H9 (cell line): ENCODE results near the gene KCMF1. TPM values are rescaled to one million over a fixed set of nuclear protein-coding genes. Genes with fewer than 3 reads are reported as not detected.

ENCODE experiments used
- DNase-seq: peaks from one replicate; pipeline ENCODE4 v3.0.0-alpha.2; 2017
- H2AFZ ChIP-seq: one replicate; pipeline ENCODE4 v1.6.1; 2013; ENCODE audit warnings: mild to moderate bottlenecking, low read length, control low read depth, moderate library complexity
- H2AK5ac ChIP-seq: 2 replicates; pipeline ENCODE4 v1.6.1; 2013; ENCODE audit warnings: low read length, control low read depth, mixed read lengths; ENCODE audit not compliant: insufficient read length
- H2BK120ac ChIP-seq: one replicate; pipeline ENCODE4 v1.6.1; 2013; ENCODE audit warnings: low read depth, mild to moderate bottlenecking, low read length, control low read depth, inconsistent platforms; ENCODE audit not compliant: poor library complexity, severe bottlenecking
- H2BK12ac ChIP-seq: 2 replicates; pipeline ENCODE4 v1.6.1; 2013; ENCODE audit warnings: low read length, control low read depth, mixed read lengths, low read depth; ENCODE audit not compliant: insufficient read length
- H2BK15ac ChIP-seq: 2 replicates; pipeline ENCODE4 v1.6.1; 2013; ENCODE audit warnings: low read depth, low read length, control low read depth
- H2BK20ac ChIP-seq: one replicate; pipeline ENCODE4 v1.6.1; 2013; ENCODE audit warnings: low read depth, mild to moderate bottlenecking, low read length, control low read depth, inconsistent platforms; ENCODE audit not compliant: poor library complexity, severe bottlenecking
- H2BK5ac ChIP-seq: 2 replicates; pipeline ENCODE4 v1.6.1; 2013; ENCODE audit warnings: low read length, control low read depth, mixed read lengths; ENCODE audit not compliant: insufficient read length
- H3K14ac ChIP-seq: 2 replicates; pipeline ENCODE4 v1.6.1; 2013; ENCODE audit warnings: low read length, control low read depth; ENCODE audit not compliant: insufficient read depth
- H3K18ac ChIP-seq: 2 replicates; pipeline ENCODE4 v1.6.1; 2013; ENCODE audit warnings: low read depth, mild to moderate bottlenecking, mixed read lengths, low read length, control low read depth; ENCODE audit not compliant: insufficient read length
- H3K23ac ChIP-seq: 2 replicates; pipeline ENCODE4 v1.6.1; 2013; ENCODE audit warnings: low read length, control low read depth, mixed read lengths, low read depth; ENCODE audit not compliant: insufficient read length
- H3K23me2 ChIP-seq: 2 replicates; pipeline ENCODE4 v1.6.1; 2013; ENCODE audit warnings: low read depth, mild to moderate bottlenecking, mixed read lengths, low read length, control low read depth; ENCODE audit not compliant: insufficient read length, poor library complexity, severe bottlenecking
- H3K27ac ChIP-seq: 2 replicates; pipeline ENCODE4 v1.5.1; 2013; ENCODE audit warnings: low read length, control low read depth, mixed read lengths, low read depth; ENCODE audit not compliant: insufficient read length
- H3K27me3 ChIP-seq: 2 replicates; pipeline ENCODE4 v1.6.1; 2013; ENCODE audit warnings: low read length, control low read depth, inconsistent platforms; ENCODE audit not compliant: insufficient read depth
- H3K4ac ChIP-seq: 2 replicates; pipeline ENCODE4 v1.6.1; 2013; ENCODE audit warnings: low read depth, mild to moderate bottlenecking, control low read depth, inconsistent platforms, low read length, moderate library complexity
- H3K4me1 ChIP-seq: 2 replicates; pipeline ENCODE4 v1.6.1; 2013; ENCODE audit warnings: low read length, control low read depth, inconsistent platforms; ENCODE audit not compliant: insufficient read depth
- H3K4me2 ChIP-seq: 2 replicates; pipeline ENCODE4 v1.6.1; 2013; ENCODE audit warnings: low read length, control low read depth, mixed read lengths; ENCODE audit not compliant: insufficient read length, insufficient read depth
- H3K56ac ChIP-seq: 2 replicates; pipeline ENCODE4 v1.6.1; 2013; ENCODE audit warnings: low read depth, mild to moderate bottlenecking, mixed read lengths, low read length, control low read depth; ENCODE audit not compliant: insufficient read length
- H3K79me1 ChIP-seq: 2 replicates; pipeline ENCODE4 v1.6.1; 2013; ENCODE audit warnings: low read depth, mild to moderate bottlenecking, moderate library complexity, low read length, control low read depth, inconsistent platforms; ENCODE audit not compliant: insufficient read depth, poor library complexity, severe bottlenecking
- H3K79me2 ChIP-seq: 2 replicates; pipeline ENCODE4 v1.6.1; 2013; ENCODE audit warnings: low read length, control low read depth, inconsistent platforms; ENCODE audit not compliant: insufficient read depth
- H3K9ac ChIP-seq: 2 replicates; pipeline ENCODE4 v1.6.1; 2013; ENCODE audit warnings: low read length, control low read depth, mixed read lengths; ENCODE audit not compliant: insufficient read length; ENCODE audit errors: extremely low read depth
- H3K9me3 ChIP-seq: one replicate; pipeline ENCODE4 v1.6.1; 2013; ENCODE audit warnings: low read depth, low read length, inconsistent platforms; ENCODE audit not compliant: control insufficient read depth
- H3T11ph ChIP-seq: one replicate; pipeline ENCODE4 v1.6.1; 2013; ENCODE audit warnings: mild to moderate bottlenecking, low read length, control low read depth, inconsistent platforms
- H4K20me1 ChIP-seq: one replicate; pipeline ENCODE4 v1.6.1; 2013; ENCODE audit not compliant: control insufficient read depth, insufficient read length, insufficient read depth
- H4K5ac ChIP-seq: 2 replicates; pipeline ENCODE4 v1.6.1; 2013; ENCODE audit warnings: low read depth, mild to moderate bottlenecking, mixed read lengths, low read length, control low read depth; ENCODE audit not compliant: insufficient read length
- H4K8ac ChIP-seq: replicated peaks from 2 replicates; pipeline ENCODE4 v1.6.1; 2013; ENCODE audit warnings: low read length, control low read depth, mixed read lengths, low read depth; ENCODE audit not compliant: insufficient read length
- H4K91ac ChIP-seq: 2 replicates; pipeline ENCODE4 v1.6.1; 2013; ENCODE audit warnings: low read depth, mild to moderate bottlenecking, moderate library complexity, mixed read lengths, low read length, control low read depth; ENCODE audit not compliant: insufficient read length
- H3K27ac Mint-ChIP-seq, 3 experiments: 2 replicates in 2 of 3; 3 replicates in 1 of 3; pipeline ENCODE4 v1.8.0; 2020 to 2021; ENCODE audit warnings: mixed read lengths in 3 of 3, mild to moderate bottlenecking in 1 of 3, moderate library complexity in 1 of 3
- H3K27me3 Mint-ChIP-seq: 2 replicates; pipeline ENCODE4 v1.8.0; 2021; ENCODE audit warnings: low read depth, mild to moderate bottlenecking, moderate library complexity, mixed read lengths
- H3K36me3 Mint-ChIP-seq, 3 experiments: 2 replicates in 2 of 3; 3 replicates in 1 of 3; pipeline ENCODE4 v1.8.0; 2020 to 2021; ENCODE audit warnings: low read depth in 3 of 3, mixed read lengths in 3 of 3; ENCODE audit not compliant: insufficient read depth in 1 of 3
- H3K4me1 Mint-ChIP-seq, 2 experiments: 2 replicates each; pipeline ENCODE4 v1.8.0; 2020; ENCODE audit warnings: mixed read lengths in 2 of 2
- H3K4me3 Mint-ChIP-seq, 2 experiments: 2 replicates in 1 of 2; 3 replicates in 1 of 2; pipeline ENCODE4 v1.8.0; 2020 to 2021; ENCODE audit warnings: mild to moderate bottlenecking in 2 of 2, mixed read lengths in 2 of 2, moderate library complexity in 1 of 2
- H3K9me3 Mint-ChIP-seq, 2 experiments: 2 replicates in 1 of 2; 3 replicates in 1 of 2; pipeline ENCODE4 v1.8.0; 2020; ENCODE audit warnings: mild to moderate bottlenecking in 2 of 2, mixed read lengths in 2 of 2, moderate library complexity in 1 of 2
- CTCF ChIP-seq: fragments of 200-600 bp; sonication (generic); conservative IDR thresholded peaks from 3 replicates; pipeline ENCODE4 v1.8.0; 2021; ENCODE audit warnings: antibody characterized with exemption, mild to moderate bottlenecking
- WGBS: extraction: QIAGEN DNeasy Blood & Tissue Kit; methylation state at CpG from one replicate; pipeline ENCODE4 v1.1.7; 2013; ENCODE audit warnings: missing lambda C conversion rate, low lambda C conversion rate, mixed read lengths; ENCODE audit not compliant: insufficient read length; ENCODE audit errors: extremely low coverage; 5-methylcytosine and 5-hydroxymethylcytosine counted together
- total RNA-seq: library from RNA; stranded (reverse); gene quantifications from 2 replicates; pipeline ENCODE4 v1.2.1, GENCODE V29; 2021

Gene KCMF1
- total RNA-seq, 1 experiment from 2014 or later = 113 TPM

- Mint-ChIP-seq H3K4me3 (no peak overlapping the region), H3K27me3 (peaks cover 19% of the 10 kb centered on the region), H3K27ac (no peak overlapping the region), H3K9me3 (peaks cover 15 to 18% of the 10 kb centered on the region in 2 experiments), H3K4me1 (peaks cover 26 to 29% of the 10 kb centered on the region in 2 experiments), H3K36me3 (peaks cover 0 to 18% (median 7%) of the 10 kb centered on the region in 3 experiments; a peak in 5 of 7 replicates)
- Histone ChIP-seq H3K9me3 (no peaks in the 10 kb centered on the region), H3K4ac (no peak overlapping the region), H2BK20ac (no peak overlapping the region), H3K23me2 (peaks cover 4% of the 10 kb centered on the region), H4K91ac (no peak overlapping the region), H3K4me2 (no peak overlapping the region), H2BK12ac (no peak overlapping the region), H2BK120ac (no peak overlapping the region), H3K27ac (no peak overlapping the region), H3K79me2 (no peaks in the 10 kb centered on the region), H3T11ph (no peak overlapping the region), H3K56ac (no peak overlapping the region), H3K79me1 (no peaks in the 10 kb centered on the region), H3K27me3 (no peaks in the 10 kb centered on the region), H4K20me1 (no peaks in the 10 kb centered on the region), H2BK15ac (no peak overlapping the region), H2AFZ (no peak overlapping the region), H3K23ac (no peak overlapping the region), H4K5ac (no peak overlapping the region), H3K4me1 (peaks cover 4% of the 10 kb centered on the region; the same call in 1 of the 2 replicates), H3K14ac (no peak overlapping the region), H3K9ac (no peak overlapping the region), H3K18ac (no peak overlapping the region), H2BK5ac (no peak overlapping the region), H2AK5ac (no peak overlapping the region), H4K8ac (no peak overlapping the region)
- no CpG with 5 or more reads among the region's 2 CpGs for WGBS
- DNase-seq = no peak
- no peak for TF ChIP-seq CTCF
These were observed 120.9 kb downstream of the KCMF1 start for GRCh38 chr2:85091838-85092237.
